GM12878 (cell line): ENCODE measurements around the gene SPAG6.
A peak's percentile ranks its signal among the peaks of the same experiment; 100 is the strongest.

Source experiments
- JUNB ChIP-seq: IDR thresholded peaks from 2 replicates; pipeline ENCODE4 v1.6.1; 2016; ENCODE audit warnings: antibody characterized with exemption, mild to moderate bottlenecking
- POLR2A ChIP-seq: IDR thresholded peaks from 2 replicates; pipeline ENCODE4 v1.6.1; 2011; ENCODE audit warnings: low read depth, mild to moderate bottlenecking, low read length
- TF ChIP-seq, protein P1 (sequence below): IDR thresholded peaks from 2 replicates; pipeline ENCODE4 v1.6.1; 2011; ENCODE audit warnings: borderline replicate concordance, low read depth, mild to moderate bottlenecking, moderate library complexity, low read length; ENCODE audit not compliant: insufficient read depth, poor library complexity, severe bottlenecking
- TF ChIP-seq, protein P2 (sequence below): IDR thresholded peaks from 2 replicates; pipeline ENCODE4 v1.6.1; 2011; ENCODE audit warnings: mild to moderate bottlenecking, low read depth, low read length, moderate library complexity; ENCODE audit not compliant: insufficient replicate concordance
- TF ChIP-seq, protein P3 (sequence below), 3 experiments: IDR thresholded peaks in 2 of 3; conservative IDR thresholded peaks in 1 of 3; 2 replicates each; pipeline ENCODE4 v1.5.1; 2011; ENCODE audit warnings: low read depth in 3 of 3, low read length in 3 of 3, mild to moderate bottlenecking in 3 of 3, control low read depth in 2 of 3, moderate library complexity in 2 of 3, inconsistent platforms in 1 of 3, mixed read lengths in 1 of 3; ENCODE audit not compliant: control insufficient read depth in 2 of 3, insufficient read depth in 1 of 3; ENCODE audit errors: extremely low read depth in 1 of 3

DNA sequence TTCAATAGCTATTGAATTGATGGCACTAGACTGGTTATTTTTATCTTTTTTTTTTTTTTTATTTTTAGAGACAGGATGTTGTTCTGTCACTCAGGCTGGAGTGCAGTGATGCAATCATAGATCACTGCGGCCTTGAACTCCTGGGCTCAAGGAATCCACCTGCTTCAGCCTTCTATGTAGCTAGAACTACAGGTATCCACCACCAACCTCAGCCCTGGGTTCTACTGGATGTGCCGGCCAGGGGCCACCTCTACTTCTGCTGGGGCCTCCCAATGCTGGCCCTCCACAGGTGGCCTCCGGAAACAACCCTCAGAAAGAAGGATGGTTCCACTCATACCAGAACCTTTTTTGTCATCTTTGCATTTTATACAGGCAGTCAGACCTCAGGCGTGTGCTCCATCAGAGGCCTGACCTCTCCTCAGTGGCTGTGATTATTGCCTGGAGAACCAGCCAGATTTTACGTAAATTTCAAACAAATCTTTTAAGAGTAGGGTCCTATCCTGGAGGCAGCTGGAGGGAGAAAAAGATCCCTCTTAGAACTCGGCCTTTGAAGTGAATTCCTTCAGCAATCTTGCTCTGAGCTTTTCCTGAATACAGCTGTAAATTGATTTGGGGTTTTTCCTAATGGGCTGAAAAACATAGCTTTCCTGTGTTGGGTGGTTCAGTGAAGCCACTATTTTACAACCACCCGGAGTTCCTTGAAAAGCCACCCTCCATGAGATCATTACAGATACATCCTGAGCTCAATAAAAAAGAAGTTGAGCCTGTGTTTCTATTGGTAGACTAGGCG, 110.0 kb downstream of the SPAG6 start:
- TF ChIP-seq, protein P1, sequence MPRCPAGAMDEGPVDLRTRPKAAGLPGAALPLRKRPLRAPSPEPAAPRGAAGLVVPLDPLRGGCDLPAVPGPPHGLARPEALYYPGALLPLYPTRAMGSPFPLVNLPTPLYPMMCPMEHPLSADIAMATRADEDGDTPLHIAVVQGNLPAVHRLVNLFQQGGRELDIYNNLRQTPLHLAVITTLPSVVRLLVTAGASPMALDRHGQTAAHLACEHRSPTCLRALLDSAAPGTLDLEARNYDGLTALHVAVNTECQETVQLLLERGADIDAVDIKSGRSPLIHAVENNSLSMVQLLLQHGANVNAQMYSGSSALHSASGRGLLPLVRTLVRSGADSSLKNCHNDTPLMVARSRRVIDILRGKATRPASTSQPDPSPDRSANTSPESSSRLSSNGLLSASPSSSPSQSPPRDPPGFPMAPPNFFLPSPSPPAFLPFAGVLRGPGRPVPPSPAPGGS, result no peak
- TF ChIP-seq, protein P2, sequence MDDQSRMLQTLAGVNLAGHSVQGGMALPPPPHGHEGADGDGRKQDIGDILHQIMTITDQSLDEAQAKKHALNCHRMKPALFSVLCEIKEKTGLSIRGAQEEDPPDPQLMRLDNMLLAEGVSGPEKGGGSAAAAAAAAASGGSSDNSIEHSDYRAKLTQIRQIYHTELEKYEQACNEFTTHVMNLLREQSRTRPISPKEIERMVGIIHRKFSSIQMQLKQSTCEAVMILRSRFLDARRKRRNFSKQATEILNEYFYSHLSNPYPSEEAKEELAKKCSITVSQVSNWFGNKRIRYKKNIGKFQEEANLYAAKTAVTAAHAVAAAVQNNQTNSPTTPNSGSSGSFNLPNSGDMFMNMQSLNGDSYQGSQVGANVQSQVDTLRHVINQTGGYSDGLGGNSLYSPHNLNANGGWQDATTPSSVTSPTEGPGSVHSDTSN, result no peak
- peak; percentile 27; the same call in 1 of the 2 replicates for TF ChIP-seq JUNB
- TF ChIP-seq, protein P3, sequence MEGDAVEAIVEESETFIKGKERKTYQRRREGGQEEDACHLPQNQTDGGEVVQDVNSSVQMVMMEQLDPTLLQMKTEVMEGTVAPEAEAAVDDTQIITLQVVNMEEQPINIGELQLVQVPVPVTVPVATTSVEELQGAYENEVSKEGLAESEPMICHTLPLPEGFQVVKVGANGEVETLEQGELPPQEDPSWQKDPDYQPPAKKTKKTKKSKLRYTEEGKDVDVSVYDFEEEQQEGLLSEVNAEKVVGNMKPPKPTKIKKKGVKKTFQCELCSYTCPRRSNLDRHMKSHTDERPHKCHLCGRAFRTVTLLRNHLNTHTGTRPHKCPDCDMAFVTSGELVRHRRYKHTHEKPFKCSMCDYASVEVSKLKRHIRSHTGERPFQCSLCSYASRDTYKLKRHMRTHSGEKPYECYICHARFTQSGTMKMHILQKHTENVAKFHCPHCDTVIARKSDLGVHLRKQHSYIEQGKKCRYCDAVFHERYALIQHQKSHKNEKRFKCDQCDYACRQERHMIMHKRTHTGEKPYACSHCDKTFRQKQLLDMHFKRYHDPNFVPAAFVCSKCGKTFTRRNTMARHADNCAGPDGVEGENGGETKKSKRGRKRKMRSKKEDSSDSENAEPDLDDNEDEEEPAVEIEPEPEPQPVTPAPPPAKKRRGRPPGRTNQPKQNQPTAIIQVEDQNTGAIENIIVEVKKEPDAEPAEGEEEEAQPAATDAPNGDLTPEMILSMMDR (IDR thresholded peaks at IDR 0.05 in 2 of 3, conservative IDR thresholded peaks at IDR 0.05 in 1 of 3; ENCODE audit: control insufficient read depth in 2 of 3, extremely low read depth in 1 of 3, insufficient read depth in 1 of 3, low read depth in 3 of 3, low read length in 3 of 3), result no peak
- no peak for TF ChIP-seq POLR2A
